ENCODE results near the gene KIF9.
"Not testable (repeated sequence)": the region's sequence is repeated elsewhere in the genome, so short reads cannot be mapped to it uniquely, and the experiment has no call there.

KIF9 gene

GRCh38 chr3:47250309-47251060, 32.1 kb downstream of the KIF9 start:
- DNase-seq (ENCODE audit: low read depth) = no peak

GRCh38 chr3:47247131-47248064, 35.2 kb downstream of the KIF9 start:
- DNase-seq (ENCODE audit: low read depth) = no peak

- DNase-seq (ENCODE audit: low read depth) = no peak
These were observed 37.3 kb downstream of the KIF9 start for GRCh38 chr3:47245271-47245670.

- no peak for DNase-seq (ENCODE audit: low read depth)
These were observed 38.0 kb downstream of the KIF9 start for GRCh38 chr3:47244531-47245100.

- no peak for DNase-seq (ENCODE audit: low read depth)
These were observed 39.0 kb downstream of the KIF9 start for GRCh38 chr3:47243419-47244147.

GRCh38 chr3:47239929-47240328, 42.7 kb downstream of the KIF9 start:
- no peak for DNase-seq (ENCODE audit: low read depth)

- DNase-seq (ENCODE audit: low read depth) = no peak
These were observed 44.6 kb downstream of the KIF9 start for GRCh38 chr3:47238017-47238416.

GRCh38 chr3:47228088-47228487, 54.5 kb downstream of the KIF9 start:
- no peak for DNase-seq (ENCODE audit: low read depth)

- DNase-seq (ENCODE audit: low read depth) = no peak
These were observed 54.9 kb downstream of the KIF9 start for GRCh38 chr3:47227678-47228077.

GRCh38 chr3:47225310-47225906, 57.2 kb downstream of the KIF9 start:
- no peak for DNase-seq (ENCODE audit: low read depth)

- DNase-seq (ENCODE audit: low read depth) = no peak
These were observed 58.8 kb downstream of the KIF9 start for GRCh38 chr3:47223755-47224154.

GRCh38 chr3:47221798-47222197, 60.8 kb downstream of the KIF9 start:
- DNase-seq (ENCODE audit: low read depth) = no peak

- no peak for DNase-seq (ENCODE audit: low read depth)
These were observed 71.7 kb downstream of the KIF9 start for GRCh38 chr3:47210863-47211405.

GRCh38 chr3:47206022-47206421, 76.6 kb downstream of the KIF9 start:
- not testable (repeated sequence) for DNase-seq (ENCODE audit: low read depth)

GRCh38 chr3:47204875-47205274, 77.7 kb downstream of the KIF9 start:
- no peak for DNase-seq (ENCODE audit: low read depth)

GRCh38 chr3:47202542-47202941, 80.1 kb downstream of the KIF9 start:
- DNase-seq (ENCODE audit: low read depth) = no peak

- DNase-seq (ENCODE audit: low read depth) = no peak
These were observed 85.3 kb downstream of the KIF9 start for GRCh38 chr3:47197287-47197686.

- DNase-seq (ENCODE audit: low read depth) = no peak
These were observed 87.6 kb downstream of the KIF9 start for GRCh38 chr3:47194994-47195393.

GRCh38 chr3:47193871-47194859, 88.4 kb downstream of the KIF9 start:
- no peak for DNase-seq (ENCODE audit: low read depth)

- DNase-seq (ENCODE audit: low read depth) = no peak
These were observed 96.3 kb downstream of the KIF9 start for GRCh38 chr3:47186285-47186684.
